SU-DHL-6 (cell line): Measurements from ENCODE around the gene SH3RF3.

ENCODE experiments used
- H2AFZ ChIP-seq: fragments of 200-600 bp; sonication (generic); 2 replicates; pipeline ENCODE4 v1.6.1; 2014; ENCODE audit warnings: low read depth, mild to moderate bottlenecking, moderate library complexity, mixed read lengths, antibody characterized with exemption, low read length; ENCODE audit not compliant: severe bottlenecking
- H3F3A ChIP-seq: fragments of 200-600 bp; shearing (Covaris generic); 2 replicates; pipeline ENCODE4 v1.6.0; 2016; ENCODE audit warnings: antibody characterized with exemption, mild to moderate bottlenecking; ENCODE audit not compliant: insufficient read depth
- H3K27ac ChIP-seq: fragments of 200-600 bp; sonication (generic); 2 replicates; pipeline ENCODE4 v1.5.1; 2016; ENCODE audit warnings: low read depth, mild to moderate bottlenecking, low read length, moderate library complexity, mixed read lengths
- H3K27me3 ChIP-seq: fragments of 200-600 bp; sonication (generic), shearing (Covaris generic); 2 replicates; pipeline ENCODE4 v1.6.0; 2014; ENCODE audit warnings: mild to moderate bottlenecking, low read length
- H3K36me3 ChIP-seq: fragments of 200-600 bp; sonication (generic); 2 replicates; pipeline ENCODE4 v1.6.1; 2014; ENCODE audit warnings: mild to moderate bottlenecking, low read length, mixed read lengths
- H3K4me2 ChIP-seq: fragments of 300-600, 200-600 bp; shearing (Covaris generic), sonication (generic); 2 replicates; pipeline ENCODE4 v1.6.0; 2014; ENCODE audit warnings: low read length, low read depth, mild to moderate bottlenecking; ENCODE audit not compliant: poor library complexity, severe bottlenecking
- H3K4me3 ChIP-seq: fragments of 200-600 bp; sonication (generic); 2 replicates; pipeline ENCODE4 v1.5.1; 2014; ENCODE audit warnings: antibody characterized with exemption, low read length, mild to moderate bottlenecking, mixed read lengths; ENCODE audit not compliant: insufficient read depth, poor library complexity, severe bottlenecking
- H3K79me2 ChIP-seq: fragments of 200-600 bp; sonication (generic); 2 replicates; pipeline ENCODE4 v1.6.1; 2014; ENCODE audit warnings: mild to moderate bottlenecking, low read length, moderate library complexity; ENCODE audit not compliant: insufficient read depth
- H3K9ac ChIP-seq: fragments of 200-600 bp; sonication (generic); 2 replicates; pipeline ENCODE4 v1.7.0; 2014; ENCODE audit warnings: mild to moderate bottlenecking, low read length
- H3K9me2 ChIP-seq: fragments of 200-600 bp; sonication (generic); replicated peaks from 2 replicates; pipeline ENCODE4 v1.6.1; 2014; ENCODE audit warnings: low read length; ENCODE audit not compliant: insufficient read depth
- H3K9me3 ChIP-seq: fragments of 200-600 bp; sonication (generic); 2 replicates; pipeline ENCODE4 v1.6.1; 2014; ENCODE audit warnings: low read length, mixed read lengths; ENCODE audit not compliant: insufficient read depth
- H4K20me1 ChIP-seq: fragments of 200-600 bp; sonication (generic); 2 replicates; pipeline ENCODE4 v1.6.1; 2014; ENCODE audit warnings: low read depth, mild to moderate bottlenecking, antibody characterized with exemption, low read length, moderate library complexity, mixed read lengths
- EZH2phosphoT487 ChIP-seq: fragments of 200-600 bp; sonication (generic), shearing (Covaris generic); conservative IDR thresholded peaks from 2 replicates; pipeline ENCODE4 v1.6.1; 2018; ENCODE audit warnings: mild to moderate bottlenecking, antibody characterized with exemption, low read length, moderate library complexity, mixed read lengths
- TF ChIP-seq, protein P1 (sequence below): fragments of 200-600 bp; sonication (generic); IDR thresholded peaks from one replicate; pipeline ENCODE4 v1.5.1; 2017; ENCODE audit warnings: antibody characterized with exemption, mild to moderate bottlenecking, low read length, moderate library complexity; ENCODE audit not compliant: insufficient read depth, poor library complexity, severe bottlenecking

SH3RF3 gene

DNA sequence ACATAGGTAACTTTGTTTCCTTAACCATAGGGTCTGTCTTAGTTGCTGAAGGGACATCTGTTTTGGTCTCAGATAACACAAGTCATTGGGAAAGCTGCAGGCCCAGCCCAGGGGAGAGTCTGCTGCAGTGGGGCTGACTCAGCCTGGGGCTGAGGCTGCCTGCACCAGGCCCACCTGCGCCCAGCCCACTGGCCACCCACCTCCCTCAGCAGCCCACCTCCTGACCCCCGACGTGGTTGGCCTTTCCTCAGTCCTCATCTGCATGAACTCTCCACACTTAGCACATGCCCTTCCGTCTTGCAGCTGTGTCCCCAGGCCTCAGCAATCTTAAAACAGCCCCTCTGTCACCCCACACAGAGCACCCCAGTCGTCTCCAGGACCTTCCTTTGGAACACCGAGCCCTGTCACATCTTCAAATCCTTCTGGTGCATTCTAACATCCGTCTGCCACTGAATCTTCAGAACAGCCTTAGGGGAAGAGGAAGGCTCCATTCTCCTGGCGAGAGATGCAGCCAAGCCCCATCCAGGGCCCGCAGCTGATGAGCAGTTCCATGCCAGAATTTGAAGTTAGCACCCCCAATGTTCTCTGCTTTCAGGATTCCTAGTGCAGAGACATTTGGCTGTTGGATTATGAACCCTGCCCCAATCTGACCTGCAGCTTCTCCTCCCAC is 253.4 kb downstream of the SH3RF3 start:
- no peaks in the 10 kb centered on the region for H3K9me3 ChIP-seq
- no peaks in the 10 kb centered on the region for H3K9me2 ChIP-seq
- H3K27ac ChIP-seq: no peak overlapping the region
- H3K9ac ChIP-seq: no peak overlapping the region
- no peaks in the 10 kb centered on the region for H3K79me2 ChIP-seq
- no peaks in the 10 kb centered on the region for H3F3A ChIP-seq
- no peak overlapping the region for H3K4me3 ChIP-seq
- no peaks in the 10 kb centered on the region for H4K20me1 ChIP-seq
- no peak overlapping the region for H3K4me2 ChIP-seq
- H2AFZ ChIP-seq: no peak overlapping the region
- no peaks in the 10 kb centered on the region for H3K27me3 ChIP-seq
- TF ChIP-seq EZH2phosphoT487: no peak
- TF ChIP-seq, protein P1, sequence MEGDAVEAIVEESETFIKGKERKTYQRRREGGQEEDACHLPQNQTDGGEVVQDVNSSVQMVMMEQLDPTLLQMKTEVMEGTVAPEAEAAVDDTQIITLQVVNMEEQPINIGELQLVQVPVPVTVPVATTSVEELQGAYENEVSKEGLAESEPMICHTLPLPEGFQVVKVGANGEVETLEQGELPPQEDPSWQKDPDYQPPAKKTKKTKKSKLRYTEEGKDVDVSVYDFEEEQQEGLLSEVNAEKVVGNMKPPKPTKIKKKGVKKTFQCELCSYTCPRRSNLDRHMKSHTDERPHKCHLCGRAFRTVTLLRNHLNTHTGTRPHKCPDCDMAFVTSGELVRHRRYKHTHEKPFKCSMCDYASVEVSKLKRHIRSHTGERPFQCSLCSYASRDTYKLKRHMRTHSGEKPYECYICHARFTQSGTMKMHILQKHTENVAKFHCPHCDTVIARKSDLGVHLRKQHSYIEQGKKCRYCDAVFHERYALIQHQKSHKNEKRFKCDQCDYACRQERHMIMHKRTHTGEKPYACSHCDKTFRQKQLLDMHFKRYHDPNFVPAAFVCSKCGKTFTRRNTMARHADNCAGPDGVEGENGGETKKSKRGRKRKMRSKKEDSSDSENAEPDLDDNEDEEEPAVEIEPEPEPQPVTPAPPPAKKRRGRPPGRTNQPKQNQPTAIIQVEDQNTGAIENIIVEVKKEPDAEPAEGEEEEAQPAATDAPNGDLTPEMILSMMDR: no peak
- no peaks in the 10 kb centered on the region for H3K36me3 ChIP-seq

DNA sequence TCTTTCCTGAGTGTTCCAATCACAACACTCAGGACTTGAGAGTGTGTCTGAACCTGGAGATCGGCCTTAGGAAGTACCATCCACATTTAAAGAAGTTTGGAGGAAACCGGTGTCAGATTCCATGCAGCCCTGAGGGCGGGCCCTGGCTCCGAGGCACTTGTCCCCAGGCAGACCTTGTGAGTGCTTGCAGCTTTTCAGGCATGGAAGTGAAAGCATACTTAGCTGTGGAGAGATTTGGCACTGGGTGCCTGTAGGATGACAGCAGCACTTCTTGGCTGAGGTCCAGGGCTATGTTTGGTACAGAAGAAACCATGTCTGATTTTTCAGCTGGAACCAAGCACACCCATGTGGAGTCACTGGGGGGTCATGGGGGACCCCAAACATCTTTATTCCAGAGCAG is 253.9 kb downstream of the SH3RF3 start:
- no peaks in the 10 kb centered on the region for H3K9me3 ChIP-seq
- TF ChIP-seq EZH2phosphoT487: no peak
- TF ChIP-seq, protein P1: no peak
- no peaks in the 10 kb centered on the region for H3K9me2 ChIP-seq
- H3K36me3 ChIP-seq: no peaks in the 10 kb centered on the region
- no peaks in the 10 kb centered on the region for H4K20me1 ChIP-seq
- H3K9ac ChIP-seq: no peak overlapping the region
- no peaks in the 10 kb centered on the region for H3K27me3 ChIP-seq
- H3K4me2 ChIP-seq: no peak overlapping the region
- no peaks in the 10 kb centered on the region for H3K79me2 ChIP-seq
- H3K27ac ChIP-seq: no peak overlapping the region
- no peak overlapping the region for H2AFZ ChIP-seq
- no peaks in the 10 kb centered on the region for H3F3A ChIP-seq
- no peak overlapping the region for H3K4me3 ChIP-seq

DNA sequence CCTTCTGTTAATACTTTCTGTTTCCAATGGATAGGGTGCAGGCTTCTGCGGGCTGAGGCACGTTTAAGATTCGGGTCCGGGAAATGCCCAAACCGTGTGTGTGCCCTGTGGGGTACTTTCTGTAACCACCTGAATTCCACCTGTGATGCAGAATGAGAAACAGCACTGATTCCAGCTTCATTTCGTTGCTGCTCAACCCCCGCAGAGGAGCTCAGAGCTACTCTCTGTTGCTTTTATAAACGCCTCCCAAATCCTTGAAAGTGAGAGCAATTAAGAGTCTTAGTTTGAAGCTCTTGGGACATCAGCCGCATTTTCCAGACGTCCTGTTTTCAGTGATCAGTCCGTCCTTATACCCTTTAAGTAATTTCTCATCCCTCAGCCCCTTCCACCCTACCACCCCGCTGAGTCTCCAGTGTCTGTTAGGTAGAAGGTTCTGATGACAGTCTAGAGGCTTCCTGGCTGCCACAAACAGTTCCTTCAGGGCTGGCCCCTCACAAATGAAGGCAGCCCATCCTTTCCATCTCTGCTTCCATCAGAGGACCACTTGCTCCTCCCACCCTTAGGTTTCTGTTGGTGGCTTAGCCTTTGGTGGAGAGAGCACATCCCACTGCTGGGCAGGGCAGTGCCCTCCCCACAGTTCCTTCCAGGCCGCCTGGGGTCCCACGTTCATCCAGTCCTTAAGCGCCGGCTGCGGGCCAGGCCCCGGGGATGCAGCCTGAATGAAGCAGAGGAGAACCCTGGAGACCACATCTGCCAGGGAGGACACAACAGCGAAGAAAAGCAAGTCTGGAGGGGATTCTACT is 254.7 kb downstream of the SH3RF3 start:
- no peak for TF ChIP-seq EZH2phosphoT487
- TF ChIP-seq, protein P1: no peak
- Histone ChIP-seq H3K4me3 (no peak overlapping the region), H3K9ac (no peak overlapping the region), H3K4me2 (no peak overlapping the region), H3K27ac (no peak overlapping the region), H3K9me3 (no peaks in the 10 kb centered on the region), H3F3A (no peaks in the 10 kb centered on the region), H3K27me3 (no peaks in the 10 kb centered on the region), H3K79me2 (no peaks in the 10 kb centered on the region), H3K9me2 (no peaks in the 10 kb centered on the region), H3K36me3 (no peaks in the 10 kb centered on the region), H4K20me1 (no peaks in the 10 kb centered on the region), H2AFZ (no peak overlapping the region)
